GM12878 (cell line): ENCODE data around the gene ARHGAP6.

ENCODE experiments used
- ASH2L ChIP-seq: fragments of 300-600, 200-600 bp; sonication (generic); IDR thresholded peaks from 2 replicates; pipeline ENCODE4 v1.6.1; 2017; ENCODE audit warnings: low read depth, mild to moderate bottlenecking, borderline replicate concordance
- ATF2 ChIP-seq: IDR thresholded peaks from 2 replicates; pipeline ENCODE4 v1.6.1; 2012; ENCODE audit warnings: low read length, inconsistent platforms
- CBFB ChIP-seq: IDR thresholded peaks from 2 replicates; pipeline ENCODE4 v1.6.1; 2016; ENCODE audit warnings: antibody characterized with exemption, low read depth
- CEBPB ChIP-seq, 2 experiments: fragments of 150-350 bp in 1 of 2; IDR thresholded peaks; 2 replicates each; pipeline ENCODE4 v1.6.1; 2012 to 2014; ENCODE audit warnings: low read depth in 2 of 2, low read length in 2 of 2, borderline replicate concordance in 1 of 2, inconsistent platforms in 1 of 2
- CTCF ChIP-seq, 3 experiments: IDR thresholded peaks in 2 of 3; conservative IDR thresholded peaks in 1 of 3; 2 replicates each; pipeline ENCODE4 v1.5.1; 2011; ENCODE audit warnings: low read depth in 3 of 3, low read length in 3 of 3, mild to moderate bottlenecking in 3 of 3, control low read depth in 2 of 3, moderate library complexity in 2 of 3, inconsistent platforms in 1 of 3, mixed read lengths in 1 of 3; ENCODE audit not compliant: control insufficient read depth in 2 of 3, insufficient read depth in 1 of 3; ENCODE audit errors: extremely low read depth in 1 of 3
- EGR1 ChIP-seq, 2 experiments: IDR thresholded peaks; 1 replicate in 1 of 2; 2 replicates in 1 of 2; pipeline ENCODE4 v1.6.1; 2011 to 2012; ENCODE audit warnings: low read depth in 2 of 2, low read length in 2 of 2, borderline replicate concordance in 1 of 2, mild to moderate bottlenecking in 1 of 2, moderate library complexity in 1 of 2
- ESRRA ChIP-seq: IDR thresholded peaks from 2 replicates; pipeline ENCODE4 v1.6.1; 2012; ENCODE audit warnings: mild to moderate bottlenecking, low read length, improper control_type of control experiment
- EZH2 ChIP-seq: IDR thresholded peaks from 2 replicates; pipeline ENCODE4 v1.6.1; 2012; ENCODE audit warnings: low read depth, mild to moderate bottlenecking, control low read depth, inconsistent platforms, low read length, borderline replicate concordance; ENCODE audit not compliant: control insufficient read depth
- HCFC1 ChIP-seq: fragments of 150-350 bp; IDR thresholded peaks from 2 replicates; pipeline ENCODE4 v1.6.1; 2014; ENCODE audit warnings: low read length
- PBX3 ChIP-seq: IDR thresholded peaks from 2 replicates; pipeline ENCODE4 v1.6.1; 2011; ENCODE audit warnings: mild to moderate bottlenecking, low read depth, low read length, moderate library complexity; ENCODE audit not compliant: insufficient replicate concordance
- RAD51 ChIP-seq: fragments of 450-650 bp; IDR thresholded peaks from 2 replicates; pipeline ENCODE4 v1.6.1; 2016; ENCODE audit warnings: moderate library complexity, mild to moderate bottlenecking, inconsistent platforms
- SMAD1 ChIP-seq: fragments of 450-650 bp; IDR thresholded peaks from 2 replicates; pipeline ENCODE4 v1.6.1; 2018; ENCODE audit warnings: mild to moderate bottlenecking, low read depth; ENCODE audit not compliant: partially characterized antibody
- TAF1 ChIP-seq: IDR thresholded peaks from 2 replicates; pipeline ENCODE4 v1.6.1; 2011; ENCODE audit warnings: mild to moderate bottlenecking, low read depth, low read length, borderline replicate concordance
- USF2 ChIP-seq: IDR thresholded peaks from 2 replicates; pipeline ENCODE4 v1.6.1; 2011; ENCODE audit warnings: low read depth, low read length, improper control_type of control experiment, borderline replicate concordance

- TF ChIP-seq CTCF (IDR thresholded peaks at IDR 0.05 in 2 of 3, conservative IDR thresholded peaks at IDR 0.05 in 1 of 3; ENCODE audit: control insufficient read depth in 2 of 3, extremely low read depth in 1 of 3, insufficient read depth in 1 of 3, low read depth in 3 of 3, low read length in 3 of 3) (no peak), ATF2 (no peak), HCFC1 (no peak), ASH2L (no peak), EGR1 (IDR thresholded peaks at IDR 0.05; ENCODE audit: borderline replicate concordance in 1 of 2, low read depth in 2 of 2, low read length in 2 of 2) (no peak), CEBPB (IDR thresholded peaks at IDR 0.05; ENCODE audit: borderline replicate concordance in 1 of 2, low read depth in 2 of 2, low read length in 2 of 2) (no peak), USF2 (no peak), SMAD1 (no peak), TAF1 (no peak), EZH2 (no peak), RAD51 (no peak), ESRRA (no peak), CBFB (no peak), PBX3 (no peak)
Measured at GRCh38 chrX:11450354-11450753, 215.4 kb downstream of the ARHGAP6 start.
